Astrocyte (in vitro differentiated cells and primary cell): Measurements from ENCODE around the gene UBXN1. TPM values are rescaled to one million over a fixed set of nuclear protein-coding genes. Genes with fewer than 3 reads are reported as not detected.
"Not testable (repeated sequence)": the region's sequence is repeated elsewhere in the genome, so short reads cannot be mapped to it uniquely, and the experiment has no call there.

ENCODE experiments used
- DNase-seq: peaks from one replicate; pipeline ENCODE4 v3.0.0-alpha.2; 2010; ENCODE audit warnings: low read depth
- FAIRE-seq: peaks from 2 replicates; lab custom pipeline; 2011; peaks lifted over from hg19 to GRCh38; lab: Jason Lieb, UNC
- H2AFZ ChIP-seq: 2 replicates; pipeline ENCODE4 v1.6.0; 2012; ENCODE audit warnings: low read depth, low read length, inconsistent platforms
- H3K27ac ChIP-seq: 2 replicates; pipeline ENCODE4 v1.5.1; 2011; ENCODE audit warnings: low read depth, low read length, inconsistent platforms
- H3K27me3 ChIP-seq: 2 replicates; pipeline ENCODE4 v1.6.0; 2011; ENCODE audit warnings: low read length, inconsistent platforms; ENCODE audit not compliant: insufficient read depth
- H3K36me3 ChIP-seq: 2 replicates; pipeline ENCODE4 v1.5.1; 2011; ENCODE audit warnings: low read length, inconsistent platforms; ENCODE audit not compliant: insufficient read depth
- H3K4me1 ChIP-seq: 2 replicates; pipeline ENCODE4 v1.5.1; 2011; ENCODE audit warnings: low read length, inconsistent platforms; ENCODE audit not compliant: insufficient read depth
- H3K4me2 ChIP-seq: 2 replicates; pipeline ENCODE4 v1.6.0; 2012; ENCODE audit warnings: low read length, inconsistent platforms
- H3K4me3 ChIP-seq: 2 replicates; pipeline ENCODE4 v1.5.1; 2011; ENCODE audit warnings: low read depth, mild to moderate bottlenecking, low read length, inconsistent platforms; ENCODE audit not compliant: insufficient read depth
- H3K79me2 ChIP-seq: 2 replicates; pipeline ENCODE4 v1.6.0; 2012; ENCODE audit warnings: mild to moderate bottlenecking, low read length, inconsistent platforms; ENCODE audit not compliant: insufficient read depth
- H3K9ac ChIP-seq: 2 replicates; pipeline ENCODE4 v1.6.0; 2012; ENCODE audit warnings: mild to moderate bottlenecking, low read length, inconsistent platforms
- H3K9me3 ChIP-seq: 2 replicates; pipeline ENCODE4 v1.5.1; 2012; ENCODE audit warnings: low read depth, mild to moderate bottlenecking, low read length, inconsistent platforms; ENCODE audit not compliant: insufficient read depth
- H4K20me1 ChIP-seq: 2 replicates; pipeline ENCODE4 v1.6.0; 2012; ENCODE audit warnings: low read length, inconsistent platforms; ENCODE audit not compliant: insufficient read depth
- H3K27ac Mint-ChIP-seq: one replicate; pipeline ENCODE4 v1.8.0; 2021; ENCODE audit warnings: mild to moderate bottlenecking, mixed read lengths; ENCODE audit not compliant: unreplicated experiment
- H3K27me3 Mint-ChIP-seq: one replicate; pipeline ENCODE4 v1.8.0; 2021; ENCODE audit warnings: low read depth, mixed read lengths; ENCODE audit not compliant: unreplicated experiment
- H3K36me3 Mint-ChIP-seq: one replicate; pipeline ENCODE4 v1.8.0; 2021; ENCODE audit warnings: low read depth, mixed read lengths; ENCODE audit not compliant: unreplicated experiment
- H3K4me1 Mint-ChIP-seq: one replicate; pipeline ENCODE4 v1.8.0; 2021; ENCODE audit warnings: low read depth, mixed read lengths; ENCODE audit not compliant: unreplicated experiment
- H3K4me3 Mint-ChIP-seq: one replicate; pipeline ENCODE4 v1.8.0; 2021; ENCODE audit warnings: mild to moderate bottlenecking, moderate library complexity, mixed read lengths; ENCODE audit not compliant: unreplicated experiment
- H3K9me3 Mint-ChIP-seq: one replicate; pipeline ENCODE4 v1.8.0; 2021; ENCODE audit warnings: mild to moderate bottlenecking, mixed read lengths; ENCODE audit not compliant: unreplicated experiment
- CTCF ChIP-seq: IDR thresholded peaks from 2 replicates; pipeline ENCODE4 v1.5.1; 2011; ENCODE audit warnings: low read depth, mild to moderate bottlenecking, inconsistent platforms, low read length, moderate library complexity; ENCODE audit not compliant: insufficient read depth
- EZH2 ChIP-seq: IDR thresholded peaks from 2 replicates; pipeline ENCODE4 v1.6.1; 2012; ENCODE audit warnings: mild to moderate bottlenecking, low read length, inconsistent platforms; ENCODE audit not compliant: insufficient read depth
- total RNA-seq: library from RNA; stranded (reverse); gene quantifications from 2 replicates; pipeline ENCODE4 v1.2.1, GENCODE V29; 2021

The UBXN1 gene
- total RNA-seq, 1 donor from 2014 or later, result 80.0 TPM

- H3K27me3 Mint-ChIP-seq, result no peaks in the 10 kb centered on the region
- peak overlapping the region; percentile 91 for H2AFZ ChIP-seq
- no peaks in the 10 kb centered on the region for H3K27me3 ChIP-seq
- FAIRE-seq (no peak), DNase-seq (no peak)
- peak overlapping the region; percentile 76 for H3K27ac ChIP-seq
- H3K4me3 ChIP-seq, result peak overlapping the region; percentile 67
- H4K20me1 ChIP-seq, result peaks cover 3% of the 10 kb centered on the region
- H3K9me3 ChIP-seq, result no peaks in the 10 kb centered on the region
- H3K36me3 ChIP-seq, result peaks cover 9% of the 10 kb centered on the region
- no peaks in the 10 kb centered on the region for H3K9me3 Mint-ChIP-seq
- peak overlapping the region; percentile 87 for H3K9ac ChIP-seq
- peak overlapping the region; percentile 31 for H3K27ac Mint-ChIP-seq
- no peaks in the 10 kb centered on the region for H3K36me3 Mint-ChIP-seq
- TF ChIP-seq EZH2 (no peak), CTCF (no peak)
- peak overlapping the region; percentile 94 for H3K4me2 ChIP-seq
- H3K4me1 ChIP-seq, result peaks cover 7% of the 10 kb centered on the region
- peaks cover 4% of the 10 kb centered on the region for H3K4me1 Mint-ChIP-seq
- H3K79me2 ChIP-seq, result peaks cover 46% of the 10 kb centered on the region
- H3K4me3 Mint-ChIP-seq, result peak overlapping the region; percentile 90
These were observed 26.5 kb downstream of the UBXN1 start for GRCh38 chr11:62652161-62653006.

GRCh38 chr11:62650283-62650682 lies 28.6 kb downstream of the UBXN1 start:
- DNase-seq, H3K4me1 Mint-ChIP-seq, H3K4me1 ChIP-seq, H3K36me3 ChIP-seq, H3K4me3 ChIP-seq, H3K9me3 ChIP-seq, H3K27me3 ChIP-seq, H3K27ac ChIP-seq, H3K36me3 Mint-ChIP-seq, H4K20me1 ChIP-seq, H3K4me2 ChIP-seq, H2AFZ ChIP-seq, H3K27ac Mint-ChIP-seq, H3K9ac ChIP-seq, H3K27me3 Mint-ChIP-seq, H3K9me3 Mint-ChIP-seq, FAIRE-seq: not testable (repeated sequence)
- peak overlapping the region; percentile 8 for H3K4me3 Mint-ChIP-seq
- peaks cover 58% of the 10 kb centered on the region for H3K79me2 ChIP-seq

GRCh38 chr11:62649486-62649885 lies 29.4 kb downstream of the UBXN1 start:
- peak overlapping the region; percentile 64 for H3K4me3 Mint-ChIP-seq
- Histone ChIP-seq H3K36me3 (peaks cover 12% of the 10 kb centered on the region), H3K9me3 (no peaks in the 10 kb centered on the region), H3K27me3 (no peaks in the 10 kb centered on the region), H3K4me2 (no peak overlapping the region), H3K9ac (no peak overlapping the region), H3K79me2 (peaks cover 66% of the 10 kb centered on the region), H4K20me1 (peaks cover 13% of the 10 kb centered on the region), H3K27ac (no peak overlapping the region), H2AFZ (no peak overlapping the region), H3K4me3 (no peak overlapping the region), H3K4me1 (peaks cover 10% of the 10 kb centered on the region)
- no peak for DNase-seq
- H3K9me3 Mint-ChIP-seq, result no peaks in the 10 kb centered on the region
- no peaks in the 10 kb centered on the region for H3K27me3 Mint-ChIP-seq
- TF ChIP-seq EZH2, result no peak
- TF ChIP-seq CTCF, result no peak
- no peak overlapping the region for H3K27ac Mint-ChIP-seq
- no peak for FAIRE-seq
- no peaks in the 10 kb centered on the region for H3K36me3 Mint-ChIP-seq
- peaks cover 7% of the 10 kb centered on the region for H3K4me1 Mint-ChIP-seq
